MM.1S (cell line): ENCODE data around the gene PIP5K1C.

Experiments used
- EZH2 ChIP-seq: fragments of 300-600 bp; sonication (generic); optimal IDR thresholded peaks from 2 replicates; pipeline ENCODE3; 2017; ENCODE audit warnings: low read depth, mild to moderate bottlenecking, antibody characterized with exemption, low read length, mixed read lengths
- EZH2phosphoT487 ChIP-seq: fragments of 300-600 bp; sonication (generic); IDR thresholded peaks from 2 replicates; pipeline ENCODE4 v1.6.1; 2018; ENCODE audit warnings: antibody characterized with exemption, low read length
- TF ChIP-seq, protein P1 (sequence below): fragments of 300-600 bp; sonication (generic); IDR thresholded peaks from 2 replicates; pipeline ENCODE4 v1.5.1; 2016; ENCODE audit warnings: antibody characterized with exemption, low read length, mixed read lengths

DNA sequence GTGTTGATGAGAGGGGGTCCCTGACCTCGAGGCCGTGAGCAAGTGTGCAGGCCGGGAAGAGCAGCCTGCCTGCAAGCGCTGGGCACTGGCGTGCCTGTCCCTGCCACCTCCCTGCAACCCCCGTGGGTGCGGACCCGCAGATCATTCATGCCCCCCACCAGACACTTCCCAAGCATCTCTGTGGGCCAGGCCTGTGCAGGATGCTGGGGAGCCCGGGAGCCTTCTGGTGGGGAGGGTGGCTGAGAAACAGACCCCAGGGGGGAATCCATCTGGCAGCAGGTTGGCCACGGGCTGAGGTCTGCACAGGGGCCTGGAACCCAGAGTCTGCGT is 55.2 kb downstream of the PIP5K1C start:
- TF ChIP-seq EZH2 (no peak), EZH2phosphoT487 (no peak)
- TF ChIP-seq, protein P1, sequence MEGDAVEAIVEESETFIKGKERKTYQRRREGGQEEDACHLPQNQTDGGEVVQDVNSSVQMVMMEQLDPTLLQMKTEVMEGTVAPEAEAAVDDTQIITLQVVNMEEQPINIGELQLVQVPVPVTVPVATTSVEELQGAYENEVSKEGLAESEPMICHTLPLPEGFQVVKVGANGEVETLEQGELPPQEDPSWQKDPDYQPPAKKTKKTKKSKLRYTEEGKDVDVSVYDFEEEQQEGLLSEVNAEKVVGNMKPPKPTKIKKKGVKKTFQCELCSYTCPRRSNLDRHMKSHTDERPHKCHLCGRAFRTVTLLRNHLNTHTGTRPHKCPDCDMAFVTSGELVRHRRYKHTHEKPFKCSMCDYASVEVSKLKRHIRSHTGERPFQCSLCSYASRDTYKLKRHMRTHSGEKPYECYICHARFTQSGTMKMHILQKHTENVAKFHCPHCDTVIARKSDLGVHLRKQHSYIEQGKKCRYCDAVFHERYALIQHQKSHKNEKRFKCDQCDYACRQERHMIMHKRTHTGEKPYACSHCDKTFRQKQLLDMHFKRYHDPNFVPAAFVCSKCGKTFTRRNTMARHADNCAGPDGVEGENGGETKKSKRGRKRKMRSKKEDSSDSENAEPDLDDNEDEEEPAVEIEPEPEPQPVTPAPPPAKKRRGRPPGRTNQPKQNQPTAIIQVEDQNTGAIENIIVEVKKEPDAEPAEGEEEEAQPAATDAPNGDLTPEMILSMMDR, result no peak
